ENCODE data around the gene WDR27. TPM values are rescaled to one million over a fixed set of nuclear protein-coding genes. Genes with fewer than 3 reads are reported as not detected.
"Not testable (repeated sequence)": the region's sequence is repeated elsewhere in the genome, so short reads cannot be mapped to it uniquely, and the experiment has no call there.

WDR27 gene
- total and polyA plus RNA-seq, 2 donors from 2014 or later, result 12.3 to 45.0 TPM

DNA sequence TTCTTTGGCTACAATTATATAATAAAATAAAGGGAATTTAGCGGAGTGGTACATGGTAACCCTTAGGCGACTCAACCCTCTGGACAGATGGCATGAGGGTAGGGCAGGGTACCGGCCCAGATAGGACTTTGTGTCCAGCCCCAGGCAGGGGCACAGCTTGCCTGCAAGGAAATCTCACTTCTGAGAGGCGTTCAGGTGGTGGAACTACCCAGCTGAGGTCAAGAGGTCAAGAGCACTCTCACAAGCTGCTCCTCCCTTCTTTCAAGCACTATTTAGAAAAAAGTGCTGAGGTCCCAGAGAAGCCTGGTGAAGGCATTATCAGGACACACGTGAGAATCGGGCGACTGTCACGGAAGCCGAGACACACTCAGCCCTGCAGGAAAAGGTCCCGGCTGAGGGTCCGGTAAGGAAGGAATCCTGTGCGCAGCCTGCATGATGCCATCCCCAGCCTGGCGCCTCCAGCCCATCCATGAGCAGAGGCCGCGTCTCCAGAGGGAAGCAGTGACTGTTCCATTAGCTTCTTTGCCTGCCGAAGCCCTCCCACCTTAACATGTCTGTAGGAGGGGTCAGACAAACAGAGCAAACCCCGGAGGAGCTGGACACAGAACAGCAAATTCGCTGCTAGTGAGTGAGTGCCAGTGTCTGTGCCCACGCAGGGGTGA is 54.8 kb downstream of the WDR27 start:
- DNase-seq (no peak), FAIRE-seq (no peak)
- no peaks in the 10 kb centered on the region for H3K4me1 ChIP-seq (ENCODE audit: control insufficient read depth in 2 of 3, insufficient read depth in 2 of 3, low read depth in 1 of 3, low read length in 3 of 3)
- intact Hi-C loops (cut with DNase I), result no loop called here
- TF ChIP-seq, protein P1, sequence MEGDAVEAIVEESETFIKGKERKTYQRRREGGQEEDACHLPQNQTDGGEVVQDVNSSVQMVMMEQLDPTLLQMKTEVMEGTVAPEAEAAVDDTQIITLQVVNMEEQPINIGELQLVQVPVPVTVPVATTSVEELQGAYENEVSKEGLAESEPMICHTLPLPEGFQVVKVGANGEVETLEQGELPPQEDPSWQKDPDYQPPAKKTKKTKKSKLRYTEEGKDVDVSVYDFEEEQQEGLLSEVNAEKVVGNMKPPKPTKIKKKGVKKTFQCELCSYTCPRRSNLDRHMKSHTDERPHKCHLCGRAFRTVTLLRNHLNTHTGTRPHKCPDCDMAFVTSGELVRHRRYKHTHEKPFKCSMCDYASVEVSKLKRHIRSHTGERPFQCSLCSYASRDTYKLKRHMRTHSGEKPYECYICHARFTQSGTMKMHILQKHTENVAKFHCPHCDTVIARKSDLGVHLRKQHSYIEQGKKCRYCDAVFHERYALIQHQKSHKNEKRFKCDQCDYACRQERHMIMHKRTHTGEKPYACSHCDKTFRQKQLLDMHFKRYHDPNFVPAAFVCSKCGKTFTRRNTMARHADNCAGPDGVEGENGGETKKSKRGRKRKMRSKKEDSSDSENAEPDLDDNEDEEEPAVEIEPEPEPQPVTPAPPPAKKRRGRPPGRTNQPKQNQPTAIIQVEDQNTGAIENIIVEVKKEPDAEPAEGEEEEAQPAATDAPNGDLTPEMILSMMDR (IDR thresholded peaks at IDR 0.05; ENCODE audit: borderline replicate concordance, extremely low read depth, insufficient read depth), result no peak
- H3K4me3 ChIP-seq (ENCODE audit: low read length in 3 of 3), result no peak overlapping the region
- no peak overlapping the region for H3K27ac ChIP-seq (ENCODE audit: low read depth in 2 of 2, low read length in 2 of 2)
- no peaks in the 10 kb centered on the region for H3K9me3 ChIP-seq (ENCODE audit: control insufficient read depth in 2 of 3, insufficient read depth in 1 of 3, low read length in 3 of 3)
- H3K27me3 ChIP-seq (ENCODE audit: control insufficient read depth, insufficient read depth, low read length), result no peaks in the 10 kb centered on the region
- no peak overlapping the region for H3K9ac ChIP-seq (ENCODE audit: low read length in 3 of 3)
- peaks cover 0 to 2% (median 0%) of the 10 kb centered on the region in 3 donors for H3K36me3 ChIP-seq (ENCODE audit: control insufficient read depth in 2 of 3, insufficient read depth in 3 of 3, low read length in 3 of 3)

DNA sequence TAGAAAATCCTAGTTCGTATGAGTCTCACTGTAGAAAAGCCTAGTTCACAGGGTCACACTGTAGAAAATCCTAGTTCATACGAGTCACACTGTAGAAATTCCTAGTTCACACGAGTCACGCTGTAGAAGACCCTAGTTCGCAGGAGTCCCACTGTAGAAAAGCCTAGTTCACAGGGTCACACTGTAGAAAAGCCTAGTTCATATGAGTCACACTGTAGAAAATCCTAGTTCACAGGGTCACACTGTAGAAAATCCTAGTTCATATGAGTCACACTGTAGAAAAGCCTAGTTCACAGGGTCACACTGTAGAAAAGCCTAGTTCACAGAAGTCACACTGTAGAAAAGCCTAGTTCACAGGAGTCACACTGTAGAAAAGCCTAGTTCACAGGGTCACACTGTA is 56.4 kb downstream of the WDR27 start:
- H3K27me3 ChIP-seq (ENCODE audit: control insufficient read depth, insufficient read depth, low read length); H3K4me3 ChIP-seq (ENCODE audit: low read length in 3 of 3); FAIRE-seq; H3K27ac ChIP-seq (ENCODE audit: low read depth in 2 of 2, low read length in 2 of 2); H3K4me1 ChIP-seq (ENCODE audit: control insufficient read depth in 2 of 3, insufficient read depth in 2 of 3, low read depth in 1 of 3, low read length in 3 of 3); H3K9me3 ChIP-seq (ENCODE audit: control insufficient read depth in 2 of 3, insufficient read depth in 1 of 3, low read length in 3 of 3); H3K36me3 ChIP-seq (ENCODE audit: control insufficient read depth in 2 of 3, insufficient read depth in 3 of 3, low read length in 3 of 3); H3K9ac ChIP-seq (ENCODE audit: low read length in 3 of 3); intact Hi-C loops (cut with DNase I); DNase-seq: not testable (repeated sequence)

DNA sequence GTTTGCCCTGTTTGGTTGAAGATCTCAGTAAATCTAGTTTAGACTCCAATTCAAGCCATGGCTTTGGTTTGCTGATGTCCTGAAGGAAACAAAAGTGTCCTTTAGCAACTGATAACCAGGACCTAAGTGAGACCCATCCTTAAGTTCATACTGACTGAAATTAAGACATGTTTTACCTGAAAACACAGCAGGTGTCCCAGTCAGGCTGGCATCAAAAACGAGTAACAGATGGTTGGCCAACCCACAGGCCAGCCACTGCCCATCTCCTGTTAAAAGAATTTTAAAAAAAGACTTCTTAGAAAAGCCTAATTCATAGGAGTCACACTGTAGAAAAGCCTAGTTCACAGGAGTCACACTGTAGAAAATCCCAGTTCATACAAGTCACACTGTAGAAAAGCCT is 58.3 kb downstream of the WDR27 start:
- TF ChIP-seq, protein P1 (IDR thresholded peaks at IDR 0.05; ENCODE audit: borderline replicate concordance, extremely low read depth, insufficient read depth), result no peak
- no peak for FAIRE-seq
- Histone ChIP-seq H3K27me3 (ENCODE audit: control insufficient read depth, insufficient read depth, low read length) (no peaks in the 10 kb centered on the region), H3K9ac (ENCODE audit: low read length in 3 of 3) (no peak overlapping the region), H3K27ac (ENCODE audit: low read depth in 2 of 2, low read length in 2 of 2) (no peak overlapping the region), H3K9me3 (ENCODE audit: control insufficient read depth in 2 of 3, insufficient read depth in 1 of 3, low read length in 3 of 3) (no peaks in the 10 kb centered on the region), H3K36me3 (ENCODE audit: control insufficient read depth in 2 of 3, insufficient read depth in 3 of 3, low read length in 3 of 3) (no peaks in the 10 kb centered on the region), H3K4me1 (ENCODE audit: control insufficient read depth in 2 of 3, insufficient read depth in 2 of 3, low read depth in 1 of 3, low read length in 3 of 3) (no peaks in the 10 kb centered on the region), H3K4me3 (ENCODE audit: low read length in 3 of 3) (no peak overlapping the region)
- intact Hi-C loops (cut with DNase I), result no loop called here
- no peak for DNase-seq

DNA sequence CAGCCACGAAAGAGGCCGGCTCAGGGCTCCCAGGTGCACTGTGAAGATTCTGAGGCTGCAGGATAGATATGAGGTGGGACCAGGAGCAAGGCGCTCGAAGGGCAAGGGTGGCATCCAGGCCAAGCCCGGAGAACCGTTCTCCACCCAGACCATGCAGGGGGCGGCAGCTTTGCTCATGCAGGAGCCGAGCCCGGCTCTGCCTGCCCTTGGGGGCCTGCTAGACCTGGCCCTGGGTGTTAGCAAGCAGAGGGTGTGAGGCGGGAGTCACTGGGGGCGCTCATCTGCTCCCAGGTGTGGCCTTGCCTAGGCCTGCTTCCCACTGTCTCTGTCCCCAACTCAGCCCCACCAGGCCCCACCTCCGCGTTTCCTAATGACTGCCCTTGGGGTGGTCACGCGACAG is 59.4 kb downstream of the WDR27 start:
- no peak for DNase-seq
- TF ChIP-seq, protein P1 (IDR thresholded peaks at IDR 0.05; ENCODE audit: borderline replicate concordance, extremely low read depth, insufficient read depth), result no peak
- intact Hi-C loops (cut with DNase I), result no loop called here
- H3K4me1 ChIP-seq (ENCODE audit: control insufficient read depth in 2 of 3, insufficient read depth in 2 of 3, low read depth in 1 of 3, low read length in 3 of 3), result no peaks in the 10 kb centered on the region
- H3K36me3 ChIP-seq (ENCODE audit: control insufficient read depth in 2 of 3, insufficient read depth in 3 of 3, low read length in 3 of 3), result peaks cover 3 to 4% (median 3%) of the 10 kb centered on the region in 3 donors
- FAIRE-seq, result no peak
- H3K9ac ChIP-seq (ENCODE audit: low read length in 3 of 3), result no peak overlapping the region
- H3K27me3 ChIP-seq (ENCODE audit: control insufficient read depth, insufficient read depth, low read length), result no peaks in the 10 kb centered on the region
- no peaks in the 10 kb centered on the region for H3K9me3 ChIP-seq (ENCODE audit: control insufficient read depth in 2 of 3, insufficient read depth in 1 of 3, low read length in 3 of 3)
- no peak overlapping the region for H3K4me3 ChIP-seq (ENCODE audit: low read length in 3 of 3)
- no peak overlapping the region for H3K27ac ChIP-seq (ENCODE audit: low read depth in 2 of 2, low read length in 2 of 2)

Measured in kidney (tissue), 14 donors.